Lung microvascular endothelial cell (primary cell): Measurements from ENCODE around the gene APH1A. TPM values are rescaled to one million over a fixed set of nuclear protein-coding genes. Genes with fewer than 3 reads are reported as not detected.
"Not testable (repeated sequence)": the region's sequence is repeated elsewhere in the genome, so short reads cannot be mapped to it uniquely, and the experiment has no call there.

Source experiments
- DNase-seq, 2 donors: peaks; one replicate each; pipeline versions ENCODE4 v3.0.0 to v3.0.0-alpha.2; 2010; ENCODE audit warnings: low read depth in 2 of 2
- total RNA-seq: library from RNA; depleted of rRNA; stranded (reverse); fragments of >200 nt; gene quantifications from 2 replicates; pipeline ENCODE4 v1.2.1, GENCODE V29; 2014

Gene APH1A
- total RNA-seq, 1 donor from 2014 or later, result 128 TPM

GRCh38 chr1:150234309-150234565 is 34.6 kb downstream of the APH1A start:
- no peak for DNase-seq

GRCh38 chr1:150233359-150234308 is 35.2 kb downstream of the APH1A start:
- DNase-seq, result peak in 1 of 2 donors; percentile 7

GRCh38 chr1:150232921-150233320 is 35.9 kb downstream of the APH1A start:
- not testable (repeated sequence) for DNase-seq

- DNase-seq, result not testable (repeated sequence)
Observed at GRCh38 chr1:150228246-150228645, 40.6 kb downstream of the APH1A start.

- no peak for DNase-seq
Observed at GRCh38 chr1:150227228-150227627, 41.6 kb downstream of the APH1A start.

- DNase-seq, result no peak
Observed at GRCh38 chr1:150226486-150226885, 42.3 kb downstream of the APH1A start.

- no peak for DNase-seq
Observed at GRCh38 chr1:150225546-150225945, 43.3 kb downstream of the APH1A start.

GRCh38 chr1:150224983-150225382 is 43.8 kb downstream of the APH1A start:
- DNase-seq, result no peak

- DNase-seq, result peak in 1 of 2 donors; percentile 22
Observed at GRCh38 chr1:150221552-150221951, 47.3 kb downstream of the APH1A start.

- DNase-seq, result not testable (repeated sequence)
Observed at GRCh38 chr1:150215855-150216254, 53.0 kb downstream of the APH1A start.

Other genes with a start within 250 kb of the APH1A start
- 14.8 and 21.0 TPM in 2 replicates for gene VPS45, start 201.2 kb downstream of the APH1A start, total RNA-seq
- gene PLEKHO1, start 119.1 kb downstream of the APH1A start, total RNA-seq, result 39.0 and 57.5 TPM in 2 replicates
- 9.7 and 17.4 TPM in 2 replicates for gene ANP32E, start 32.9 kb downstream of the APH1A start, total RNA-seq
- not detected in 2 replicates for gene CA14, start 11.2 kb downstream of the APH1A start, total RNA-seq
- gene C1orf54, start 3.8 kb upstream of the APH1A start, total RNA-seq, result 2.4 and 10.5 TPM in 2 replicates
- 0.44 and 1.4 TPM in 2 replicates for gene CIART, start 13.5 kb upstream of the APH1A start, total RNA-seq
- gene MRPS21, start 24.8 kb upstream of the APH1A start, total RNA-seq, result 42.9 and 51.6 TPM in 2 replicates
- 17.9 and 25.2 TPM in 2 replicates for gene PRPF3, start 52.5 kb upstream of the APH1A start, total RNA-seq
- gene RPRD2, start 95.1 kb upstream of the APH1A start, total RNA-seq, result 6.3 and 7.9 TPM in 2 replicates
- 8.7 TPM in 2 replicates for gene TARS2, start 218.4 kb upstream of the APH1A start, total RNA-seq
- gene ECM1, start 239.1 kb upstream of the APH1A start, total RNA-seq, result under 0.01 TPM in 2 replicates
- gene FALEC, start 246.7 kb upstream of the APH1A start, total RNA-seq, result not detected in 2 replicates